BLaER1 (cell line): ENCODE measurements around the gene SLC16A1.
"Not testable (repeated sequence)": the region's sequence is repeated elsewhere in the genome, so short reads cannot be mapped to it uniquely, and the experiment has no call there.

Experiments
- H3K27ac ChIP-seq: shearing (Covaris generic); formaldehyde crosslinking; 2 replicates; pipeline ENCODE4 v1.8.1; 2022
- H3K27me3 ChIP-seq: shearing (Covaris generic); formaldehyde crosslinking; 2 replicates; pipeline ENCODE4 v1.8.1; 2022
- H3K36me3 ChIP-seq: shearing (Covaris generic); formaldehyde crosslinking; 2 replicates; pipeline ENCODE4 v1.8.1; 2022
- H3K4me1 ChIP-seq: shearing (Covaris generic); formaldehyde crosslinking; 2 replicates; pipeline ENCODE4 v1.8.1; 2022
- H3K4me2 ChIP-seq: shearing (Covaris generic); formaldehyde crosslinking; 2 replicates; pipeline ENCODE4 v1.8.1; 2022
- H3K4me3 ChIP-seq: shearing (Covaris generic); formaldehyde crosslinking; 2 replicates; pipeline ENCODE4 v1.8.1; 2022
- H3K9ac ChIP-seq: shearing (Covaris generic); formaldehyde crosslinking; 2 replicates; pipeline ENCODE4 v1.8.1; 2022
- H3K9me3 ChIP-seq: shearing (Covaris generic); formaldehyde crosslinking; 2 replicates; pipeline ENCODE4 v1.8.1; 2022
- H4K20me1 ChIP-seq: shearing (Covaris generic); formaldehyde crosslinking; 2 replicates; pipeline ENCODE4 v1.8.1; 2022
- Cebpa-rat ChIP-seq: shearing (Covaris generic); IDR thresholded peaks from 2 replicates; pipeline ENCODE4 v1.8.1; 2022

Gene SLC16A1

GRCh38 chr1:112973788-112974187, 17.8 kb upstream of the SLC16A1 start:
- no peak overlapping the region for H3K27ac ChIP-seq
- H3K27me3 ChIP-seq: no peaks in the 10 kb centered on the region
- no peak for TF ChIP-seq Cebpa-rat
- H3K4me3 ChIP-seq: no peak overlapping the region
- H4K20me1 ChIP-seq: no peaks in the 10 kb centered on the region
- H3K4me2 ChIP-seq: no peak overlapping the region
- H3K9me3 ChIP-seq: no peaks in the 10 kb centered on the region
- peaks cover 8% of the 10 kb centered on the region for H3K4me1 ChIP-seq
- H3K9ac ChIP-seq: no peak overlapping the region
- peaks cover 38% of the 10 kb centered on the region for H3K36me3 ChIP-seq

- no peaks in the 10 kb centered on the region for H3K9me3 ChIP-seq
- H3K27me3 ChIP-seq: no peaks in the 10 kb centered on the region
- H3K4me2 ChIP-seq: no peak overlapping the region
- no peak overlapping the region for H3K9ac ChIP-seq
- peaks cover 61% of the 10 kb centered on the region for H3K36me3 ChIP-seq
- H3K4me1 ChIP-seq: no peaks in the 10 kb centered on the region
- H4K20me1 ChIP-seq: no peaks in the 10 kb centered on the region
- no peak overlapping the region for H3K4me3 ChIP-seq
- H3K27ac ChIP-seq: no peak overlapping the region
- no peak for TF ChIP-seq Cebpa-rat
These were observed 15.0 kb upstream of the SLC16A1 start for GRCh38 chr1:112971006-112971405.

GRCh38 chr1:112964347-112964746, 8.4 kb upstream of the SLC16A1 start:
- Histone ChIP-seq H3K9me3 (no peaks in the 10 kb centered on the region), H3K27ac (no peak overlapping the region), H3K4me1 (peaks cover 8% of the 10 kb centered on the region), H3K27me3 (no peaks in the 10 kb centered on the region), H3K4me2 (no peak overlapping the region), H3K36me3 (peaks cover 86% of the 10 kb centered on the region), H3K9ac (no peak overlapping the region), H3K4me3 (no peak overlapping the region), H4K20me1 (0 out of 2 replicates have a peak, but pooled peaks cover 9% of the 10 kb centered on the region)
- no peak for TF ChIP-seq Cebpa-rat

- no peak for TF ChIP-seq Cebpa-rat
- Histone ChIP-seq H4K20me1 (0 out of 2 replicates have a peak, but pooled peaks cover 9% of the 10 kb centered on the region), H3K4me3 (no peak overlapping the region), H3K36me3 (peaks cover 54% of the 10 kb centered on the region), H3K4me2 (no peak overlapping the region), H3K4me1 (peaks cover 28% of the 10 kb centered on the region), H3K9ac (no peak overlapping the region), H3K27me3 (no peaks in the 10 kb centered on the region), H3K27ac (no peak overlapping the region), H3K9me3 (no peaks in the 10 kb centered on the region)
These were observed 5.1 kb upstream of the SLC16A1 start for GRCh38 chr1:112961072-112961471.

GRCh38 chr1:112960384-112960783, 4.4 kb upstream of the SLC16A1 start:
- Histone ChIP-seq H3K9me3 (no peaks in the 10 kb centered on the region), H3K27me3 (no peaks in the 10 kb centered on the region), H3K27ac (no peak overlapping the region), H3K36me3 (peaks cover 47% of the 10 kb centered on the region), H3K4me3 (no peak overlapping the region), H3K4me1 (peaks cover 28% of the 10 kb centered on the region), H3K9ac (no peak overlapping the region), H3K4me2 (peak overlapping the region; percentile 23), H4K20me1 (0 out of 2 replicates have a peak, but pooled peaks cover 9% of the 10 kb centered on the region)
- no peak for TF ChIP-seq Cebpa-rat

- H3K27ac ChIP-seq: peak overlapping the region; percentile 91
- H3K9me3 ChIP-seq, H3K27me3 ChIP-seq: not testable (repeated sequence)
- H3K9ac ChIP-seq: peak overlapping the region; percentile 92
- H3K36me3 ChIP-seq: peaks cover 30% of the 10 kb centered on the region
- H4K20me1 ChIP-seq: peaks cover 25% of the 10 kb centered on the region
- peaks cover 41% of the 10 kb centered on the region for H3K4me1 ChIP-seq
- H3K4me2 ChIP-seq: peak overlapping the region; percentile 84
- H3K4me3 ChIP-seq: peak overlapping the region; percentile 84
These were observed 2.2 kb upstream of the SLC16A1 start for GRCh38 chr1:112958236-112958635.

GRCh38 chr1:112957133-112957812, 1.3 kb upstream of the SLC16A1 start:
- peak overlapping the region; percentile 92 for H3K9ac ChIP-seq
- TF ChIP-seq Cebpa-rat: no peak
- peaks cover 29% of the 10 kb centered on the region for H3K36me3 ChIP-seq
- H3K4me3 ChIP-seq: peak overlapping the region; percentile 84
- H3K27ac ChIP-seq: peak overlapping the region; percentile 91
- H3K4me1 ChIP-seq: peaks cover 50% of the 10 kb centered on the region
- no peaks in the 10 kb centered on the region for H3K27me3 ChIP-seq
- peaks cover 33% of the 10 kb centered on the region for H4K20me1 ChIP-seq
- H3K9me3 ChIP-seq: no peaks in the 10 kb centered on the region
- H3K4me2 ChIP-seq: peak overlapping the region; percentile 84

- Histone ChIP-seq H3K9me3 (no peaks in the 10 kb centered on the region), H4K20me1 (peaks cover 40% of the 10 kb centered on the region), H3K27ac (peak overlapping the region; percentile 91), H3K27me3 (no peaks in the 10 kb centered on the region), H3K4me3 (peak overlapping the region; percentile 84), H3K36me3 (peaks cover 23% of the 10 kb centered on the region), H3K4me1 (peaks cover 50% of the 10 kb centered on the region), H3K9ac (peak overlapping the region; percentile 92), H3K4me2 (peak overlapping the region; percentile 84)
- no peak for TF ChIP-seq Cebpa-rat
These were observed 642 bp upstream of the SLC16A1 start for GRCh38 chr1:112956544-112957132.

GRCh38 chr1:112954945-112955772, 837 bp downstream of the SLC16A1 start:
- peak overlapping the region; percentile 92 for H3K9ac ChIP-seq
- peaks cover 53% of the 10 kb centered on the region for H3K4me1 ChIP-seq
- no peaks in the 10 kb centered on the region for H3K9me3 ChIP-seq
- peak overlapping the region; percentile 91 for H3K27ac ChIP-seq
- peak overlapping the region; percentile 84 for H3K4me3 ChIP-seq
- TF ChIP-seq Cebpa-rat: no peak
- no peaks in the 10 kb centered on the region for H3K27me3 ChIP-seq
- peaks cover 13% of the 10 kb centered on the region; the same call in 1 of the 2 replicates for H3K36me3 ChIP-seq
- H4K20me1 ChIP-seq: peaks cover 51% of the 10 kb centered on the region
- H3K4me2 ChIP-seq: peak overlapping the region; percentile 90
